ENCODE measurements around the gene DGKA. TPM values are rescaled to one million over a fixed set of nuclear protein-coding genes. Genes with fewer than 3 reads are reported as not detected.

The DGKA gene
- total and polyA plus RNA-seq, 2 of the 13 experiments (the other 11 are each of a cell fraction or from before 2014, with no cell fraction given): 2.4 to 5.4 TPM

DNA sequence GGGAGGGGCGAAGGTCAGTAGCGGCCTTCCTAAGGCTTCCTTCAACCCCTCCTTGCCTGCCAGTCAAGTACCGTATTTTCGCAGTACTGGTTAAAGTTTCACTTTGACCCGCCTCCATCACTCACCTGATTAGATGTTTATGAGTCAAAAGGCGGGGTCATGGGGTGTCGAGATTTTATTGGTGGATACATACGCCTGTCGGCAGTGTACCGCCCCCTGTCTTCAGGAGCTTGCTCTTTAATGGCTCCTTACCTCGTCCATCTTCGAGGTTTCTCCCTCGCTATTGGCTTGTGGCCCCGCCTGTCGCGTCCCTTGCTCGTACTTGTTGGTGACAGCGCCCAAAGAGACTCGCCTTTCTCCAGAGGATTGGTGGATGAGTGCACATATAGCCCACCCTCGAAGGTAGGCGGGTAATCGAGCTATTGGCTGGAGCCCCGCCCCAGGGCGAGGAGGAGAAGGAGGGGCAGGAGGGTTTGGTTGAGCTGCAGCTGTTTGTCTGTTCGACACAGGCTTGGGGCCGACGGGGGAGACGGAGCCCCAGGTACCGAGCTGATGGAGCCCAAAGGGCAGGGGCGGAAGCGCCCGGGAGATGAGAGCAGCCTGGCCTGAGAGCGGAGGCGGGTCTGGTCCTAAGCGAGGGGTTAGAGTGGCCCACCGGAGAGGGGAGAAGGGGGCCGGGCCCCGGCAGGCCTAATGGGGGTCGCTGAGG, 42.8 kb downstream of the DGKA start, which contains the start of gene RAB5B (continued):
- 0 out of 2 replicates have a peak, but pooled peaks have one; percentile 82 for TF ChIP-seq ZNF33B (CRISPR knock-in tag; IDR thresholded peaks at IDR 0.05)
- TF ChIP-seq SP4 (CRISPR knock-in tag; IDR thresholded peaks at IDR 0.05): peak; percentile 100
- no peak for TF ChIP-seq NBN (conservative IDR thresholded peaks at IDR 0.05)
- TF ChIP-seq KMT2A (CRISPR knock-in tag; IDR thresholded peaks at IDR 0.05): peak; percentile 81
- TF ChIP-seq SMYD3 (CRISPR knock-in tag; IDR thresholded peaks at IDR 0.05): peak; percentile 58; the same call in 1 of the 2 replicates
- TF ChIP-seq MYNN (CRISPR knock-in tag; IDR thresholded peaks at IDR 0.05; ENCODE audit: low read depth): no peak; the same call in 1 of the 2 replicates
- TF ChIP-seq CAMTA2 (CRISPR knock-in tag; IDR thresholded peaks at IDR 0.05; ENCODE audit: borderline replicate concordance): peak; percentile 52; the same call in 1 of the 2 replicates
- no peak; the same call in 1 of the 2 replicates for TF ChIP-seq ZBTB7B (CRISPR knock-in tag; IDR thresholded peaks at IDR 0.05)
- no peak for TF ChIP-seq HCFC1 (IDR thresholded peaks at IDR 0.05; ENCODE audit: low read depth, low read length)
- TF ChIP-seq, protein P1, sequence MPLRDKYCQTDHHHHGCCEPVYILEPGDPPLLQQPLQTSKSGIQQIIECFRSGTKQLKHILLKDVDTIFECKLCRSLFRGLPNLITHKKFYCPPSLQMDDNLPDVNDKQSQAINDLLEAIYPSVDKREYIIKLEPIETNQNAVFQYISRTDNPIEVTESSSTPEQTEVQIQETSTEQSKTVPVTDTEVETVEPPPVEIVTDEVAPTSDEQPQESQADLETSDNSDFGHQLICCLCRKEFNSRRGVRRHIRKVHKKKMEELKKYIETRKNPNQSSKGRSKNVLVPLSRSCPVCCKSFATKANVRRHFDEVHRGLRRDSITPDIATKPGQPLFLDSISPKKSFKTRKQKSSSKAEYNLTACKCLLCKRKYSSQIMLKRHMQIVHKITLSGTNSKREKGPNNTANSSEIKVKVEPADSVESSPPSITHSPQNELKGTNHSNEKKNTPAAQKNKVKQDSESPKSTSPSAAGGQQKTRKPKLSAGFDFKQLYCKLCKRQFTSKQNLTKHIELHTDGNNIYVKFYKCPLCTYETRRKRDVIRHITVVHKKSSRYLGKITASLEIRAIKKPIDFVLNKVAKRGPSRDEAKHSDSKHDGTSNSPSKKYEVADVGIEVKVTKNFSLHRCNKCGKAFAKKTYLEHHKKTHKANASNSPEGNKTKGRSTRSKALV (CRISPR knock-in tag; IDR thresholded peaks at IDR 0.05): no peak
- TF ChIP-seq ZNF570 (CRISPR knock-in tag; IDR thresholded peaks at IDR 0.05; ENCODE audit: borderline replicate concordance): peak; percentile 90; the same call in 1 of the 2 replicates
- no peak for TF ChIP-seq SNAPC2 (CRISPR knock-in tag; IDR thresholded peaks at IDR 0.05)
- TF ChIP-seq, protein P2, sequence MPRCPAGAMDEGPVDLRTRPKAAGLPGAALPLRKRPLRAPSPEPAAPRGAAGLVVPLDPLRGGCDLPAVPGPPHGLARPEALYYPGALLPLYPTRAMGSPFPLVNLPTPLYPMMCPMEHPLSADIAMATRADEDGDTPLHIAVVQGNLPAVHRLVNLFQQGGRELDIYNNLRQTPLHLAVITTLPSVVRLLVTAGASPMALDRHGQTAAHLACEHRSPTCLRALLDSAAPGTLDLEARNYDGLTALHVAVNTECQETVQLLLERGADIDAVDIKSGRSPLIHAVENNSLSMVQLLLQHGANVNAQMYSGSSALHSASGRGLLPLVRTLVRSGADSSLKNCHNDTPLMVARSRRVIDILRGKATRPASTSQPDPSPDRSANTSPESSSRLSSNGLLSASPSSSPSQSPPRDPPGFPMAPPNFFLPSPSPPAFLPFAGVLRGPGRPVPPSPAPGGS (CRISPR knock-in tag; IDR thresholded peaks at IDR 0.05): 0 out of 2 replicates have a peak, but pooled peaks have one; percentile 81
- TF ChIP-seq, protein P3, sequence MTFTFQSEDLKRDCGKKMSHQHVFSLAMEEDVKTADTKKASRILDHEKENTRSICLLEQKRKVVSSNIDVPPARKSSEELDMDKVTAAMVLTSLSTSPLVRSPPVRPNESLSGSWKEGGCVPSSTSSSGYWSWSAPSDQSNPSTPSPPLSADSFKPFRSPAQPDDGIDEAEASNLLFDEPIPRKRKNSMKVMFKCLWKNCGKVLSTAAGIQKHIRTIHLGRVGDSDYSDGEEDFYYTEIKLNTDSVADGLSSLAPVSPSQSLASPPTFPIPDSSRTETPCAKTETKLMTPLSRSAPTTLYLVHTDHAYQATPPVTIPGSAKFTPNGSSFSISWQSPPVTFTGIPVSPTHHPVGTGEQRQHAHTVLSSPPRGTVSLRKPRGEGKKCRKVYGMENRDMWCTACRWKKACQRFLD (CRISPR knock-in tag; IDR thresholded peaks at IDR 0.05; ENCODE audit: borderline replicate concordance): peak; percentile 70; the same call in 1 of the 2 replicates
- TF ChIP-seq ZNF782 (CRISPR knock-in tag; IDR thresholded peaks at IDR 0.05; ENCODE audit: borderline replicate concordance): peak; percentile 48; the same call in 1 of the 2 replicates
- TF ChIP-seq ZFP90 (CRISPR knock-in tag; IDR thresholded peaks at IDR 0.05; ENCODE audit: borderline replicate concordance): 0 out of 2 replicates have a peak, but pooled peaks have one; percentile 79
- peak; percentile 81; the same call in 1 of the 2 replicates for TF ChIP-seq RFXANK (CRISPR knock-in tag; IDR thresholded peaks at IDR 0.05)
